Adrenal gland (tissue), 12 donors: Measurements from ENCODE around the gene INKA1. TPM values are rescaled to one million over a fixed set of nuclear protein-coding genes. Genes with fewer than 3 reads are reported as not detected.
A peak's percentile ranks its signal among the peaks of the same experiment; 100 is the strongest.
"Not testable (repeated sequence)": the region's sequence is repeated elsewhere in the genome, so short reads cannot be mapped to it uniquely, and the experiment has no call there.

ENCODE experiments used
- DNase-seq, 7 donors: peaks; one replicate each; pipeline ENCODE4 v3.0.0-alpha.2; 2019 to 2020
- H3K27ac ChIP-seq, 5 donors: fragments of 200-600 bp; sonication (generic) in 4 of 5; 1 replicate in 3 of 5; 2 replicates in 2 of 5; pipeline versions ENCODE4 v1.5.1 to v1.8.0; 2016 to 2020; ENCODE audit warnings: mild to moderate bottlenecking in 1 of 5
- H3K27me3 ChIP-seq: fragments of 200-600 bp; 2 replicates; pipeline ENCODE4 v1.8.0; 2021
- H3K36me3 ChIP-seq, 2 donors: fragments of 200-600 bp; replicated peaks in 1 of 2; 1 replicate in 1 of 2; 2 replicates in 1 of 2; pipeline versions ENCODE4 v1.5.1 to v1.8.0; 2018 to 2022
- H3K4me1 ChIP-seq, 2 donors: fragments of 200-600 bp; replicated peaks in 1 of 2; 1 replicate in 1 of 2; 2 replicates in 1 of 2; pipeline versions ENCODE4 v1.5.1 to v1.8.0; 2018 to 2021
- H3K4me3 ChIP-seq, 4 donors: fragments of 200-600 bp; sonication (generic) in 3 of 4; one replicate each; pipeline ENCODE4 v1.5.1; 2016 to 2018
- H3K9me3 ChIP-seq, 3 donors: fragments of 200-600 bp; sonication (generic) in 1 of 3; replicated peaks in 1 of 3; 1 replicate in 2 of 3; 2 replicates in 1 of 3; pipeline versions ENCODE4 v1.5.1 to v1.8.0; 2016 to 2021
- POLR2A ChIP-seq, 2 donors: fragments of 450-650 bp; IDR thresholded peaks; one replicate each; pipeline ENCODE4 v1.6.1; 2017; ENCODE audit warnings: antibody characterized with exemption in 2 of 2, mild to moderate bottlenecking in 2 of 2, moderate library complexity in 1 of 2
- WGBS, 4 donors: extraction: QIAGEN DNeasy Blood & Tissue Kit in 2 of 4; methylation state at CpG; one replicate each; pipeline versions ENCODE4 v1.1.5 to v1.1.7; 2013 to 2017; 5-methylcytosine and 5-hydroxymethylcytosine counted together
- intact Hi-C, 2 donors: fragments of 100-400 bp; cut with DNase I; formaldehyde crosslinking; loops; one replicate each; pipeline versions ENCODE4 v1.14.1 to v1.15.0; 2022 to 2023
- polyA plus RNA-seq, 3 donors: library from polyadenylated mRNA; stranded (reverse); fragments of 200-250 nt in 2 of 3; fragments of 350-450 nt in 1 of 3; fragmentation: Illumina TruSeq in 1 of 3; extraction: RNeasy Lipid Tissue Mini Kit (QIAGEN cat#74804) in 1 of 3; gene quantifications; one replicate each; pipeline ENCODE4 v1.2.3, GENCODE V29; 2013 to 2014
- total RNA-seq, 9 donors: library from RNA; depleted of rRNA in 4 of 9; stranded (reverse); fragments of >200 nt in 4 of 9; fragments of 120-200 nt in 1 of 9; fragmentation: NEBNext Ultra II Directional in 1 of 9; extraction: Animal tissue kit (Norgen Biotek cat#: 25700) in 1 of 9; gene quantifications; one replicate each; pipeline versions ENCODE4 v1.1.0 to v1.2.4, GENCODE V29; 2013 to 2023
- TF ChIP-seq, protein P1 (sequence below), 6 experiments: fragments of 450-650 bp in 4 of 6; fragments of 200-600 bp in 2 of 6; sonication (generic) in 1 of 6; IDR thresholded peaks; 1 replicate in 5 of 6; 2 replicates in 1 of 6; pipeline versions ENCODE4 v1.5.1 to v1.8.0; 2016 to 2021; ENCODE audit warnings: antibody characterized with exemption in 6 of 6, mild to moderate bottlenecking in 2 of 6, moderate library complexity in 1 of 6
- donor health status: healthy with polysubstance abuse.
- donor health status: Bipolar disorder and iron deficiency.
- donor health status: DM: yes; HTN: yes; CAD: no.
- donor health status: DM: no; HTN: no; CAD: no.
- donor health status: DM: no; HTN: no; CAD: no.
- donor health status: DM: yes; HTN: yes; CAD: no.

The INKA1 gene
- total and polyA plus RNA-seq, 12 donors, result 0.35 to 15.2 (median 3.4) TPM

GRCh38 chr3:49781415-49782199 is 21.5 kb upstream of the INKA1 start:
- no peaks in the 10 kb centered on the region for H3K27me3 ChIP-seq
- H3K27ac ChIP-seq, result no peak overlapping the region
- no peak for TF ChIP-seq POLR2A (IDR thresholded peaks at IDR 0.05)
- TF ChIP-seq, protein P1, sequence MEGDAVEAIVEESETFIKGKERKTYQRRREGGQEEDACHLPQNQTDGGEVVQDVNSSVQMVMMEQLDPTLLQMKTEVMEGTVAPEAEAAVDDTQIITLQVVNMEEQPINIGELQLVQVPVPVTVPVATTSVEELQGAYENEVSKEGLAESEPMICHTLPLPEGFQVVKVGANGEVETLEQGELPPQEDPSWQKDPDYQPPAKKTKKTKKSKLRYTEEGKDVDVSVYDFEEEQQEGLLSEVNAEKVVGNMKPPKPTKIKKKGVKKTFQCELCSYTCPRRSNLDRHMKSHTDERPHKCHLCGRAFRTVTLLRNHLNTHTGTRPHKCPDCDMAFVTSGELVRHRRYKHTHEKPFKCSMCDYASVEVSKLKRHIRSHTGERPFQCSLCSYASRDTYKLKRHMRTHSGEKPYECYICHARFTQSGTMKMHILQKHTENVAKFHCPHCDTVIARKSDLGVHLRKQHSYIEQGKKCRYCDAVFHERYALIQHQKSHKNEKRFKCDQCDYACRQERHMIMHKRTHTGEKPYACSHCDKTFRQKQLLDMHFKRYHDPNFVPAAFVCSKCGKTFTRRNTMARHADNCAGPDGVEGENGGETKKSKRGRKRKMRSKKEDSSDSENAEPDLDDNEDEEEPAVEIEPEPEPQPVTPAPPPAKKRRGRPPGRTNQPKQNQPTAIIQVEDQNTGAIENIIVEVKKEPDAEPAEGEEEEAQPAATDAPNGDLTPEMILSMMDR (IDR thresholded peaks at IDR 0.05), result no peak
- no peaks in the 10 kb centered on the region for H3K9me3 ChIP-seq
- peaks cover 0 to 29% of the 10 kb centered on the region in 2 donors for H3K4me1 ChIP-seq
- no peak overlapping the region for H3K4me3 ChIP-seq
- peak in 1 of 7 donors; percentile 2 for DNase-seq
- peaks cover 0 to 14% of the 10 kb centered on the region in 2 donors for H3K36me3 ChIP-seq
- intact Hi-C loops, result no loop called here
- WGBS, 4 donors, result 80 to 93% (median 85%) methylated on average over 4 to 5 of the region's 5 CpGs

DNA sequence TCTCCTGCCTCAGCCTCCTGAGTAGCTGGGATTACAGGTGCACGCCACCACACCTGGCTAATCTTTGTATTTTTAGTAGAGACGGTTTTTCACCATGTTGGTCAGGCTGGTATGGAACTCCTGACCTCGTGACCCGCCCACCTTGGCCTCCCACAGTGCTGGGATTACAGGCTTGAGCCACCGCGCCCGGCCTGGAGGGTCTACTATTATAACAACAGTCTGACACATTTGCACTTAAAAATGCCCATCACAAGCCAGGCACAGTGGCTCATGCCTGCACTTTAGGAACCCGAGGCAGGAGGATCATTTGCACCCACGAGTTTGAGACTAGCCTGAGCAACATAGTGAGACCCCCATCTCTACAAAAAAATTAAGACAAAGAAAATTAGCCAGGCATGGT is 20.8 kb upstream of the INKA1 start:
- peaks cover 3 to 34% of the 10 kb centered on the region in 2 donors for H3K4me1 ChIP-seq
- DNase-seq, result peak in 1 of 7 donors; percentile 12
- H3K27ac ChIP-seq, H3K27me3 ChIP-seq, intact Hi-C loops, H3K9me3 ChIP-seq, H3K4me3 ChIP-seq: not testable (repeated sequence)
- WGBS, 4 donors, result 94 to 98% (median 97%) methylated on average over 9 of the region's 9 CpGs
- H3K36me3 ChIP-seq, result peaks cover 0 to 14% of the 10 kb centered on the region in 2 donors

- TF ChIP-seq POLR2A (IDR thresholded peaks at IDR 0.05), result no peak
- TF ChIP-seq, protein P1 (IDR thresholded peaks at IDR 0.05), result no peak
- H3K4me1 ChIP-seq, result peaks cover 3 to 29% of the 10 kb centered on the region in 2 donors
- DNase-seq, result peak in 6 of 7 donors; percentile 48 to 71 (median 56)
- peak overlapping the region; percentile 81 to 94 (median 93) for H3K27ac ChIP-seq
- no peaks in the 10 kb centered on the region for H3K27me3 ChIP-seq
- H3K4me3 ChIP-seq, result peak overlapping the region; percentile 53 to 99 (median 86)
- intact Hi-C loops, result no loop called here
- peaks cover 0 to 10% of the 10 kb centered on the region in 2 donors for H3K36me3 ChIP-seq
- 2 to 11% (median 4%) methylated on average over 9 to 50 of the region's 50 CpGs for WGBS, 4 donors
- H3K9me3 ChIP-seq, result no peaks in the 10 kb centered on the region
Observed at GRCh38 chr3:49785565-49786356, 17.3 kb upstream of the INKA1 start.

- H3K27me3 ChIP-seq, result no peaks in the 10 kb centered on the region
Observed at GRCh38 chr3:49786357-49787181, 16.5 kb upstream of the INKA1 start, which contains the start of gene IP6K1. TSS of gene IP6K1 (minus strand) at chr3:49786542. CDS start at chr3:49748040, 38,502 bp downstream.

More at GRCh38 chr3:49786357-49787181, 16.5 kb upstream of the INKA1 start, which contains the start of gene IP6K1:
- peak; percentile 100 for DNase-seq
- H3K4me1 ChIP-seq, result peaks cover 3 to 24% of the 10 kb centered on the region in 2 donors
- H3K36me3 ChIP-seq, result peaks cover 0 to 4% of the 10 kb centered on the region in 2 donors
- peak within 1 kb of the TSS; percentile 81 to 94 (median 93) for H3K27ac ChIP-seq
- H3K9me3 ChIP-seq, result no peaks in the 10 kb centered on the region
- peak; percentile 65 to 85 for TF ChIP-seq POLR2A (IDR thresholded peaks at IDR 0.05)
- TF ChIP-seq, protein P1 (IDR thresholded peaks at IDR 0.05), result peak in 2 of 6 experiments; percentile 15 to 16
- 2 to 13% (median 6%) methylated on average over 8 to 55 of the region's 55 CpGs for WGBS, 4 donors
- peak within 1 kb of the TSS; percentile 53 to 99 (median 86) for H3K4me3 ChIP-seq
- intact Hi-C loops, result no loop called here
